Muscle of back (tissue), 11 donors: Measurements from ENCODE around the gene CTSF. TPM values are rescaled to one million over a fixed set of nuclear protein-coding genes. Genes with fewer than 3 reads are reported as not detected.

Experiments
- DNase-seq, 3 donors: peaks; one replicate each; pipeline versions ENCODE4 v3.0.0 to v3.0.0-alpha.2; 2013
- polyA plus RNA-seq, 10 donors: library from polyadenylated mRNA; unstranded; fragments of 120-200 nt; gene quantifications; one replicate each; pipeline ENCODE4 v1.2.1, GENCODE V29; 2013; ENCODE audit not compliant: insufficient read length in 10 of 10

CTSF gene
- polyA plus RNA-seq, 10 donors = 21.3 to 39.9 (median 27.2) TPM

- no peak for DNase-seq
Measured at GRCh38 chr11:66539870-66540213, 28.6 kb downstream of the CTSF start.

- DNase-seq = no peak
Measured at GRCh38 chr11:66539170-66539869, 29.1 kb downstream of the CTSF start.

- DNase-seq = no peak
Measured at GRCh38 chr11:66532784-66533183, 35.6 kb downstream of the CTSF start.

- no peak for DNase-seq
Measured at GRCh38 chr11:66531841-66532240, 36.6 kb downstream of the CTSF start.

GRCh38 chr11:66530927-66531709, 37.3 kb downstream of the CTSF start:
- no peak for DNase-seq

GRCh38 chr11:66529655-66530054, 38.8 kb downstream of the CTSF start:
- no peak for DNase-seq

- DNase-seq = no peak
Measured at GRCh38 chr11:66529069-66529468, 39.3 kb downstream of the CTSF start.

- no peak for DNase-seq
Measured at GRCh38 chr11:66524304-66525040, 43.9 kb downstream of the CTSF start.

- DNase-seq = no peak
Measured at GRCh38 chr11:66523611-66524010, 44.8 kb downstream of the CTSF start.

Other genes with a start within 250 kb of the CTSF start
- 1 to 10 TPM; 3.9 to 8.1 (median 6.0) TPM for gene RIN1, start 232.2 kb downstream of the CTSF start, polyA plus RNA-seq
- gene BRMS1, start 223.5 kb downstream of the CTSF start, polyA plus RNA-seq = 10 to 100 TPM; 17.6 to 23.3 (median 19.3) TPM
- 10 to 100 TPM; 16.9 to 25.0 (median 21.3) TPM for gene B4GAT1, start 221.0 kb downstream of the CTSF start, polyA plus RNA-seq
- gene SLC29A2, start 196.8 kb downstream of the CTSF start, polyA plus RNA-seq = 10 to 100 TPM; 14.5 to 30.4 (median 24.5) TPM
- under 1 TPM; 0.05 to 0.58 (median 0.14) TPM for gene NPAS4, start 147.6 kb downstream of the CTSF start, polyA plus RNA-seq
- 10 to 100 TPM; 43.8 to 58.6 (median 50.7) TPM for gene MRPL11, start 129.8 kb downstream of the CTSF start, polyA plus RNA-seq
- 1 to 10 TPM; 4.2 to 6.3 (median 5.8) TPM for gene PELI3, start 101.7 kb downstream of the CTSF start, polyA plus RNA-seq
- 10 to 100 TPM; 18.5 to 24.1 (median 20.9) TPM for gene DPP3, start 88.2 kb downstream of the CTSF start, polyA plus RNA-seq
- 10 to 100 TPM; 11.6 to 31.7 (median 18.2) TPM for gene BBS1, start 58.0 kb downstream of the CTSF start, polyA plus RNA-seq
- 1 to 10 TPM; 2.8 to 4.6 (median 3.6) TPM for gene ZDHHC24, start 22.6 kb downstream of the CTSF start, polyA plus RNA-seq
- gene ACTN3, start 21.7 kb downstream of the CTSF start, polyA plus RNA-seq = 100 to 1,000 TPM in 3 of 10 donors, 10 to 100 TPM in 6, 1 to 10 TPM in 1; 6.4 to 159 (median 82.9) TPM
- gene CCDC87, start 24.5 kb upstream of the CTSF start, polyA plus RNA-seq = under 1 TPM in 6 of 10 donors, not detected in 4; 0.10 to 0.18 (median 0.13) TPM
- 10 to 100 TPM; 27.3 to 47.6 (median 31.5) TPM for gene CCS, start 24.6 kb upstream of the CTSF start, polyA plus RNA-seq
- 10 to 100 TPM; 32.0 to 50.8 (median 39.0) TPM for gene RBM14, start 48.0 kb upstream of the CTSF start, polyA plus RNA-seq
- gene RBM4, start 70.1 kb upstream of the CTSF start, polyA plus RNA-seq = 100 to 1,000 TPM; 123 to 167 (median 133) TPM
- gene RBM4B, start 109.3 kb upstream of the CTSF start, polyA plus RNA-seq = 10 to 100 TPM; 26.5 to 46.8 (median 34.4) TPM
- 10 to 100 TPM in 7 of 10 donors, 1 to 10 TPM in 3; 6.4 to 23.2 (median 13.5) TPM for gene SPTBN2, start 160.6 kb upstream of the CTSF start, polyA plus RNA-seq